Activated T-helper 17 cell treated with anti-CD3 and anti-CD28 coated beads, Interleukin-2, amount 50 U/mL, for 72 hours (primary cell): ENCODE data around the gene EXTL1. TPM values are rescaled to one million over a fixed set of nuclear protein-coding genes. Genes with fewer than 3 reads are reported as not detected.

ENCODE experiments used
- ATAC-seq: fragments of 150-1000 bp; cut with Tn5 transposase; replicated peaks from 2 replicates; pipeline ENCODE4 v1.10.0; 2021; ENCODE audit warnings: mild to moderate bottlenecking, moderate library complexity
- H3K27ac Mint-ChIP-seq: one replicate; pipeline ENCODE4 v1.8.0; 2022; ENCODE audit warnings: mixed read lengths
- H3K27me3 Mint-ChIP-seq: one replicate; pipeline ENCODE4 v1.8.0; 2022; ENCODE audit warnings: mixed read lengths
- H3K36me3 Mint-ChIP-seq: one replicate; pipeline ENCODE4 v1.8.0; 2022; ENCODE audit warnings: low read depth, mild to moderate bottlenecking, mixed read lengths
- H3K4me1 Mint-ChIP-seq: one replicate; pipeline ENCODE4 v1.8.0; 2022; ENCODE audit warnings: mixed read lengths
- H3K4me3 Mint-ChIP-seq: one replicate; pipeline ENCODE4 v1.8.0; 2022; ENCODE audit warnings: mild to moderate bottlenecking, mixed read lengths
- H3K9me3 Mint-ChIP-seq: one replicate; pipeline ENCODE4 v1.8.0; 2022; ENCODE audit warnings: mixed read lengths
- total RNA-seq, 2 donors: library from RNA; stranded (reverse); gene quantifications; one replicate each; pipeline ENCODE4 v1.2.3, GENCODE V29; 2022

Gene EXTL1
- total RNA-seq, 2 donors from 2014 or later = not detected

DNA sequence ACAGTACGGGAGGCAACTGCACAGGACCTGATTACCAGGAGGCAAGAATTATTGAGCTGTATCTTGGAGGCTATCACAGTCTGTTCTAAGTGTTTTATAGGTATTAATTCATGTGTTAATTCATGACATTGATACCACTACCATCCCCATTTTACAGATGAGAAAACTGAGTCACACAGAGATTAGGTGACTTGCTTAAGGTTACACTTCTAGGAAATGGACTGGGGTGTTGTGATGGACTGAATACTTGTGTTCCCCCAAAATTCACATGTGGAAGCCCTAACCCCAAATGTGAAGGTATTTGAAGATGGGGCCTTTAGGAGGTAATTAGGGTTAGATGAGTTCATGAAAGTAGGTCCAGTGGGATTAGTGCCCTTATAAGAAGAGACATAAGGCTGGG is 55.9 kb downstream of the EXTL1 start:
- Mint-ChIP-seq H3K27me3 (peaks cover 17% of the 10 kb centered on the region), H3K9me3 (no peaks in the 10 kb centered on the region), H3K27ac (no peak overlapping the region)

DNA sequence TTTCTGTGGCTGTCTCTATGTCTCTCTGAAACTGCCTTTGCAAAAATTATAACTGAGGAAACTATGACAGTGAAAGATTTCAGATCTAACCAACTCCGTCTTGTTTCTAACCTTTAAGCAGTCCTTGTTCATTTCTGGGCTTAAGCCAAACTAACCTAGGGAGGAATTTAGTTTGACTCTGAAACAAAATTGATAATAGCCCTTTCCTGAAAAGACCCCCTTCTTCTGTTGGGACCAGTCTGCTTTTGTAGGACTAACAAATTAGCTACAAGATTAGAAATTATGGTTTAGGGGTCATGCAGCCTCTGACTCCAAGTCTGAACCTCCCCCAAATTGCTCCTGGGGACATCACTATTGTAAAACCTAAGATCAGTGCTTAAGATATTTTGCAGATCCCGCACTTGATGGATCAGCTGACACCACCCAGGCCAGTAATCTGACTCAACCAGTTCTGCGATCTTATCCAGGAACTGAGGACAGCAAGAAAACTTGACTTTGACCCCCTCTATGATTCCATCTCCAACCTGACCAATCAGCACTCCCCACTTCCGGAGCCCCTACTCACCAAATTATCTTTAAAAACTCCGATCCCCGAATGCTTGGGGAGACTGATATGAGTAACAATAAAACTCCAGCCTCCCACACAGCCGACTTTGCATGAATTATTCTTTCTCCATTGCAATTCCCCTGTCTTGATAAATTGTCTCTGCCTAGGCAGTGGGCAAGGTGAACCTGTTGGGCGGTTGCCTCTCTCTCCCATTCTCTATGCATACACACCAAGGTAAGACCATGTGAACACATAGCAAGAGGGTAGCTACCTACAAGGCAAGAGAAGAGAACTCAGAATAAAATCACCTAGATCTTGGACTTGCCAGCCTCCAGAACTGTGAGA is 57.0 kb downstream of the EXTL1 start:
- no peak overlapping the region for H3K4me3 Mint-ChIP-seq
- no peaks in the 10 kb centered on the region for H3K9me3 Mint-ChIP-seq
- H3K27ac Mint-ChIP-seq = no peak overlapping the region
- peaks cover 15% of the 10 kb centered on the region for H3K27me3 Mint-ChIP-seq
- no peak for ATAC-seq
- no peaks in the 10 kb centered on the region for H3K36me3 Mint-ChIP-seq
- no peaks in the 10 kb centered on the region for H3K4me1 Mint-ChIP-seq

More for the DNA sequence above, 55.9 kb downstream of the EXTL1 start:
- Mint-ChIP-seq H3K4me1 (no peaks in the 10 kb centered on the region), H3K36me3 (no peaks in the 10 kb centered on the region), H3K4me3 (no peak overlapping the region)
- ATAC-seq = no peak

DNA sequence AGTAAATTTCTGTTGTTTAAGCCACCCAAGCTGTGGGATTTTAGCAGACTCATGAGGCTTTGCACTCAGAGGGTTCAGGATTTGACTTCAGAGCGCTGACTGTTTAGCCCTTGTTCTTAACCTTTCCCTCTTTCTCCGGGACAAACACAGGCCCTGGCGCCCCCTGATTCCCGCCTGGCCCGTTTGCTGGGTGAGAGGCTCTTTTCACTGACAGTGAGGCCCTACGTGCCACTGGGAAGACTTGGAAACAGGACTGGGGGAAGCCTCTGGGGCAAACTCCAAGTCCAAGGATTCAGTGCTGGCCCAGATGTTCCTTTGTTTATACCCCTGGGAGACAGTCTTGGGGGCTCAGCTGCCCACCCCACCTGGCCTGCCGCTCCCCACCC is 57.6 kb downstream of the EXTL1 start:
- Mint-ChIP-seq H3K4me3 (no peak overlapping the region), H3K36me3 (no peaks in the 10 kb centered on the region), H3K4me1 (no peaks in the 10 kb centered on the region), H3K27me3 (peaks cover 17% of the 10 kb centered on the region), H3K27ac (no peak overlapping the region), H3K9me3 (no peaks in the 10 kb centered on the region)
- no peak for ATAC-seq

DNA sequence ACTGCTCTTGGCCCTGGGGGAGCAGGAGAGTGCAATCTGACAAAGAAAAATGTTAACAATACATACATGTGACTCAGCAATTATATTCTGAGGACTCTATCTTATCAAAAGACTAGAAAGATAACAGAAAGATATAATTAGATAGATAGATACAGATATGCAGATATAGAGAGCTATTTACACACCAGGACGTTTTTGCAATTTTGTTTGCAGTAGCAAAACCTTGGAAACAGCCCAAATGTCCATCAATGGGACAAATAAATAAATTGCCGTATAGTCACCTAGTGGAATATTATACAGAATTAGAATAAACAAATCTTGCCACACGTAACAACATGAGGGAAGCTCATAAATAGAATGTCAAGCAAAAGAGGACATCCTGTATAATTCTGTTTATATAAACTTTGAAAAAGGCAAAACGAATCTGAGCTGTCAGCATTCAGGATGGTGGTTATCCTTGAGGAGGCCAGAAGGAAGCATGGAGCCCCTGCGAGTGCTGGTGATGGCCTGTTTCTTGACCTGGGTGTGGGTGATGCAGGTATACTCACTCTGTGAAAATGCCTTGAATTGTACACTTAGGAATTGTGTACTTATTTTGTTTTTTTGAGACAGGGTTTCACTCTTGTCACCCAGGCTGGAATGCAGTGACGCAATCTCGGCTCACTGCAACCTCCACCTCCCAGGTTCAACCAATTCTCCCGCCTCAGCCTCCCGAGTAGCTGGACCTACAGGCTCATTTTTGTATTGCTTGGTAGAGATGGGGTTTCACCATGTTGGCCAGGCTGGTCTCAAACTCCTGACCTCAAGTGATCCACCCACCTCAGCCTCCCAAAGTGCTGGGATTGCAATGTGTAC is 58.6 kb downstream of the EXTL1 start:
- Mint-ChIP-seq H3K27me3 (peaks cover 23% of the 10 kb centered on the region), H3K4me3 (no peak overlapping the region), H3K36me3 (no peaks in the 10 kb centered on the region), H3K9me3 (no peaks in the 10 kb centered on the region), H3K4me1 (no peaks in the 10 kb centered on the region), H3K27ac (no peak overlapping the region)
- ATAC-seq = no peak

GRCh38 chr1:26081267-26082019 is 59.9 kb downstream of the EXTL1 start:
- H3K9me3 Mint-ChIP-seq = no peaks in the 10 kb centered on the region
- H3K27ac Mint-ChIP-seq = no peak overlapping the region
- H3K4me1 Mint-ChIP-seq = no peaks in the 10 kb centered on the region
- H3K36me3 Mint-ChIP-seq = no peaks in the 10 kb centered on the region
- H3K4me3 Mint-ChIP-seq = no peak overlapping the region
- peaks cover 27% of the 10 kb centered on the region for H3K27me3 Mint-ChIP-seq
- ATAC-seq = no peak

DNA sequence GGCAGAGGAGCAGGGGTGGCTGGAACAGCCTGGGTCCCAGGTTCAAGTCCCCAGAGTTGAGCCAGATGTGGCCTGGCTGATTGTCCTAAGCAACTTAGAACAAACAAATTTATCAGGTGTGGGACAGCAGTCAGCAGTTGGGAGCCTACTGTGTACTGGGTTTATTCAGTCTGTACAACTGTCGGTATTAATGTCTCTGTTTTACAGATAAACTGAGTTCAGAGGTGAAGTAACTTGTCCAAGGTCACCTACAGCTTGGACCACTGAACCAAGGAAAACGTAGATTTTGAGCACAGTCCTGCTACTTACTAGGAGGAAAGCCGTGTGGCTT is 60.4 kb downstream of the EXTL1 start:
- Mint-ChIP-seq H3K4me3 (no peak overlapping the region), H3K27ac (no peak overlapping the region), H3K9me3 (no peaks in the 10 kb centered on the region), H3K4me1 (no peaks in the 10 kb centered on the region), H3K27me3 (peaks cover 27% of the 10 kb centered on the region), H3K36me3 (no peaks in the 10 kb centered on the region)
- no peak for ATAC-seq

GRCh38 chr1:26083208-26083607 is 61.6 kb downstream of the EXTL1 start:
- Mint-ChIP-seq H3K27ac (no peak overlapping the region), H3K4me3 (no peak overlapping the region), H3K36me3 (no peaks in the 10 kb centered on the region), H3K9me3 (no peaks in the 10 kb centered on the region), H3K27me3 (peaks cover 21% of the 10 kb centered on the region), H3K4me1 (no peaks in the 10 kb centered on the region)
- no peak for ATAC-seq

GRCh38 chr1:26084091-26084561 is 62.6 kb downstream of the EXTL1 start:
- H3K27me3 Mint-ChIP-seq = peaks cover 16% of the 10 kb centered on the region
- no peaks in the 10 kb centered on the region for H3K4me1 Mint-ChIP-seq
- H3K27ac Mint-ChIP-seq = no peak overlapping the region

GRCh38 chr1:26084844-26085243 is 63.3 kb downstream of the EXTL1 start:
- Mint-ChIP-seq H3K36me3 (no peaks in the 10 kb centered on the region), H3K9me3 (no peaks in the 10 kb centered on the region), H3K27ac (no peak overlapping the region), H3K27me3 (peaks cover 16% of the 10 kb centered on the region), H3K4me3 (no peak overlapping the region), H3K4me1 (no peaks in the 10 kb centered on the region)
- ATAC-seq = no peak

More at GRCh38 chr1:26084091-26084561, 62.6 kb downstream of the EXTL1 start:
- Mint-ChIP-seq H3K36me3 (no peaks in the 10 kb centered on the region), H3K9me3 (no peaks in the 10 kb centered on the region), H3K4me3 (no peak overlapping the region)
- ATAC-seq = no peak

Other genes starting within 250 kb of the EXTL1 start
- 10 to 100 TPM; 10.2 to 13.2 TPM for gene SELENON, start 221.6 kb upstream of the EXTL1 start, total RNA-seq
- 10 to 100 TPM; 39.6 to 58.8 TPM for gene MTFR1L, start 201.8 kb upstream of the EXTL1 start, total RNA-seq
- 1 to 10 TPM; 3.7 to 7.2 TPM for gene AUNIP, start 162.3 kb upstream of the EXTL1 start, total RNA-seq
- 1 to 10 TPM; 5.7 to 7.2 TPM for gene PAQR7, start 146.1 kb upstream of the EXTL1 start, total RNA-seq
- gene STMN1, start 115.4 kb upstream of the EXTL1 start, total RNA-seq = 100 to 1,000 TPM; 376 to 423 TPM
- gene PAFAH2, start 23.7 kb upstream of the EXTL1 start, total RNA-seq = 1 to 10 TPM; 8.1 to 8.3 TPM
- gene SLC30A2, start 24.3 kb downstream of the EXTL1 start, total RNA-seq = not detected
- not detected for gene TRIM63, start 45.9 kb downstream of the EXTL1 start, total RNA-seq
- gene PDIK1L, start 90.0 kb downstream of the EXTL1 start, total RNA-seq = 10 to 100 TPM; 11.2 to 12.3 TPM
- not detected for gene FAM110D, start 137.3 kb downstream of the EXTL1 start, total RNA-seq
- not detected for gene C1orf232, start 147.2 kb downstream of the EXTL1 start, total RNA-seq
- 10 to 100 TPM; 20.4 to 52.4 TPM for gene ZNF593, start 148.1 kb downstream of the EXTL1 start, total RNA-seq
- gene ZNF593OS, start 150.1 kb downstream of the EXTL1 start, total RNA-seq = not detected
- 1 to 10 TPM; 2.9 to 4.6 TPM for gene CNKSR1, start 155.7 kb downstream of the EXTL1 start, total RNA-seq
- not detected for gene CATSPER4, start 168.8 kb downstream of the EXTL1 start, total RNA-seq
- 10 to 100 TPM; 34.8 to 37.7 TPM for gene CEP85, start 212.4 kb downstream of the EXTL1 start, total RNA-seq